GM21737 (cell line): ENCODE data around the gene SCART1.
"Not testable (repeated sequence)": the region's sequence is repeated elsewhere in the genome, so short reads cannot be mapped to it uniquely, and the experiment has no call there.

Source experiments
- ATAC-seq: cut with Tn5 transposase; IDR thresholded peaks from one replicate; pipeline ENCODE4 v1.9.1; 2021; ENCODE audit warnings: mild to moderate bottlenecking, moderate library complexity; ENCODE audit not compliant: unreplicated experiment

Gene SCART1

DNA sequence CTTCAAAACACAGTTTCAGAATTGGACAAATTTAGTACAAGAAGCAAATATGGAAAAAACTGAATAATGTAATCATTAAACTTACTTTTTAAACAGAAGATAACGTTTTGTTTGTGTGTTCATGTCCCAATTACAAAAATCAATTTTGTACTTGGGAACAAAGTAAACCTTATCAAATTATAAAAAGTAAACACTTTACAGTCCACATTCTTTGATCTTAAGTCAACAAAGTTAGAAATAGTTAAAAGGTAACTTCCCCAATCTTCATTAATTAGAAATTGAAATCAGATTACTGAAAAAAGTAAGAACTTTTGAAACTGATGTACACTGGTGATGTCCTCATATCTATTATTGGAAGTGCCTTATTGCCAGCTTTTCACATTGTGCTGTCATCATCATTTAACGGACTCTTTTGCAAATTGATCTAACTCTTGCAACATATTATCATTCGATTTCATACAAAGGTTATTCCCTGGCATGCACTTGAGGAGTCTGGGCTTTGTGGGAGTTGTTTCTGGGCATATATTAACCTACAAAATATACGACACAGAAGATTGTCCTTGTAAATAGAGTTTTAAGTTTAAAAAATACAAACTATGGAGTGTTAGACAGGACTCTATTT, 58.3 kb downstream of the SCART1 start:
- ATAC-seq = no peak

DNA sequence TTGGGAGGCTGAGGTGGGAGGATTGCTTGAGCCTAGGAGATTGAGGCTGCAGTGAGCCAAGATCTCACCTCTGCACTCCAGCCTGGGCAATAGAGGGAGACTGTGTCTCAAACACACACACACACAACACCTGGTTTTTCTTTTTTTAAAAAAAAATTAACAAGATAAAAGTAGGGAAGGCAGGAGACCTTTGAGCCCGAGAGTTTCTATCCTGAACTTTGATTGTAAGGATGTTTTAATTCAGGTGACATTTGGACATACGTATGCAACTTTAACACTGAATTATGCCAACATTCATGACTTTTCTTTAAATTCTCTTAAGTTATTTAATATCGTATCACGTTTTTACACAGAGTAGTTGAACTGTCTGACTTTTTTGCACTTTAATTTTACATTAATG, 61.7 kb downstream of the SCART1 start:
- ATAC-seq = no peak

DNA sequence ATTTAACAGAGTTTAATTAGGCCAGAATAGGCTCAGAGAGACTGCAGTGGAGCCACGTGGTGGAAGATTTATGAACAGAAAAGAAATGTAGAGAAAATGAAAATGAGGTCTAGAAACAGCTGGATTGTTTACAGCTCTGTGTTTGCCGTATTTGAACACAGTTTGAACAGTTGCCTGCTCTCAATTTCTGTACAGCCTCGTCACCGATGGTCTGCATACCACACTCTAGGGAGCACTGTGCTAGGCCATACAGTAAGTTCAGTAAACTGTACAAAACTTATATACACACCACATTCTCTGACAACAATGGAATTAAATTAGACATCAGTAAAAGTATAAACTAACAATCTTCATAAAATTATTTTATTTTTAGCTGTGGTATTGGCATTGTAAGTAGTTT, 62.3 kb downstream of the SCART1 start:
- no peak for ATAC-seq

DNA sequence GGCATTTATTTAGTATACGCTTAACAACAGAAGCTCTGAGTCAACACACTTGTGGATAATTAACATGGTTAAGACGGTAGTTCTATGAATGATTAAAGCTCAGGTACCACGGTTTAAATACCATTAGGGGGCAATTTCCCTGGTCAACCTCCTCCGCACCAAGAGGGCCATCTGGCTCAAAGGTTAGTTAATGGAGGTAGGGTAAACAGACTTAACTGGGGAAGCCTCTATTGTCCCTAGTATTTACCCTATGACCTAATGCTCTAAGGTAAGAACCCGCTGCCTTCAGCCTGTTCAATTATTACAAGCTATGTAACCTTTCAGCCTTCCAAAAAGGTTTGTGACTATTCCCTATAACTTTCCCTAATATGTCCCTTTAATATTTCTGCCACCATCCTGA, 64.8 kb downstream of the SCART1 start:
- not testable (repeated sequence) for ATAC-seq
